GM23338 (cell line): Measurements from ENCODE around the gene SPAG16. TPM values are rescaled to one million over a fixed set of nuclear protein-coding genes. Genes with fewer than 3 reads are reported as not detected.

ENCODE experiments used
- ATAC-seq: fragments of 200-7000 bp; cut with Tn5 transposase; 3 replicates; pipeline ENCODE4 v1.9.1; 2020
- DNase-seq: peaks from one replicate; pipeline ENCODE4 v3.0.0-alpha.2; 2015; ENCODE audit warnings: low spot score
- H2AFZ ChIP-seq: fragments of 200-600 bp; sonication (generic); 2 replicates; pipeline ENCODE4 v1.8.0; 2016; ENCODE audit warnings: antibody characterized with exemption, mild to moderate bottlenecking, moderate library complexity
- H3F3A ChIP-seq: fragments of 200-600 bp; sonication (generic); replicated peaks from 2 replicates; pipeline ENCODE4 v1.8.0; 2017; ENCODE audit warnings: antibody characterized with exemption, mixed run types, low read depth
- H3K27ac ChIP-seq: fragments of 200-600 bp; sonication (generic); 2 replicates; pipeline ENCODE4 v1.6.1; 2016; ENCODE audit warnings: low read depth
- H3K27me3 ChIP-seq: fragments of 200-600 bp; sonication (generic); 2 replicates; pipeline ENCODE4 v1.8.0; 2016; ENCODE audit warnings: mild to moderate bottlenecking, mixed run types, moderate library complexity; ENCODE audit not compliant: insufficient read depth
- H3K36me3 ChIP-seq: fragments of 200-600 bp; sonication (generic); 2 replicates; pipeline ENCODE4 v1.8.0; 2016; ENCODE audit warnings: mild to moderate bottlenecking; ENCODE audit not compliant: insufficient read depth
- H3K4me1 ChIP-seq: fragments of 200-600 bp; sonication (generic); 2 replicates; pipeline ENCODE4 v1.8.0; 2016; ENCODE audit warnings: mild to moderate bottlenecking, moderate library complexity; ENCODE audit not compliant: insufficient read depth
- H3K4me2 ChIP-seq: fragments of 200-600 bp; sonication (generic); 2 replicates; pipeline ENCODE4 v1.7.1; 2017; ENCODE audit warnings: mixed run types
- H3K4me3 ChIP-seq: fragments of 200-600 bp; sonication (generic); 2 replicates; pipeline ENCODE4 v1.6.1; 2016; ENCODE audit warnings: mixed run types
- H3K79me2 ChIP-seq: fragments of 200-600 bp; sonication (generic); replicated peaks from 2 replicates; pipeline ENCODE4 v1.8.0; 2017; ENCODE audit warnings: mild to moderate bottlenecking; ENCODE audit not compliant: insufficient read depth
- H3K9me2 ChIP-seq: fragments of 200-600 bp; sonication (generic); 2 replicates; pipeline ENCODE4 v1.8.0; 2017; ENCODE audit not compliant: insufficient read depth
- H4K20me1 ChIP-seq: fragments of 200-600 bp; sonication (generic); replicated peaks from 2 replicates; pipeline ENCODE4 v1.8.0; 2017; ENCODE audit warnings: mild to moderate bottlenecking; ENCODE audit not compliant: insufficient read depth
- H3K27ac Mint-ChIP-seq: 2 replicates; pipeline ENCODE4 v1.8.0; 2020; ENCODE audit warnings: inconsistent platforms, mild to moderate bottlenecking, moderate library complexity, mixed read lengths
- H3K27me3 Mint-ChIP-seq: 3 replicates; pipeline ENCODE4 v1.8.0; 2022; ENCODE audit warnings: low read depth, mild to moderate bottlenecking, moderate library complexity, mixed read lengths, inconsistent platforms; ENCODE audit not compliant: insufficient read depth, poor library complexity
- H3K36me3 Mint-ChIP-seq: 3 replicates; pipeline ENCODE4 v1.8.0; 2021; ENCODE audit warnings: low read depth, mild to moderate bottlenecking, inconsistent platforms, moderate library complexity, mixed read lengths
- H3K4me1 Mint-ChIP-seq: 3 replicates; pipeline ENCODE4 v1.8.0; 2020; ENCODE audit warnings: mild to moderate bottlenecking, inconsistent platforms, mixed read lengths
- H3K4me3 Mint-ChIP-seq: 3 replicates; pipeline ENCODE4 v1.8.0; 2021; ENCODE audit warnings: moderate library complexity, mild to moderate bottlenecking, inconsistent platforms, mixed read lengths
- H3K9me3 Mint-ChIP-seq: 3 replicates; pipeline ENCODE4 v1.8.0; 2020; ENCODE audit warnings: moderate library complexity, mild to moderate bottlenecking, inconsistent platforms, mixed read lengths
- EZH2 ChIP-seq: fragments of 200-600 bp; sonication (generic); IDR thresholded peaks from one replicate; pipeline ENCODE4 v1.8.0; 2017; ENCODE audit warnings: antibody characterized with exemption, mild to moderate bottlenecking, low read depth; ENCODE audit not compliant: unreplicated experiment
- NANOG ChIP-seq: IDR thresholded peaks from 2 replicates; pipeline ENCODE4 v1.6.1; 2016; ENCODE audit warnings: antibody characterized with exemption, borderline replicate concordance
- STAT1 ChIP-seq: IDR thresholded peaks from one replicate; pipeline ENCODE4 v1.6.1; 2016; ENCODE audit warnings: antibody characterized with exemption; ENCODE audit not compliant: unreplicated experiment
- polyA plus RNA-seq: library from polyadenylated mRNA; unstranded; fragments of >200 nt; fragmentation: Nextera tagmentation; extraction: Ambion mirVana; gene quantifications from 2 replicates; pipeline ENCODE4 v1.2.1, GENCODE V29; 2016
- total RNA-seq: library from RNA; depleted of rRNA; stranded (reverse); fragments of >200 nt; shearing (Covaris generic); gene quantifications from 2 replicates; pipeline ENCODE4 v1.2.3, GENCODE V29; 2014
- TF ChIP-seq, protein P1 (sequence below): fragments of 250-450 bp; sonication (Bioruptor Pico); IDR thresholded peaks from 2 replicates; pipeline ENCODE4 v1.5.0; 2020; ENCODE audit warnings: mild to moderate bottlenecking, moderate library complexity
- TF ChIP-seq, protein P2 (sequence below): IDR thresholded peaks from 2 replicates; pipeline ENCODE4 v1.6.1; 2016; ENCODE audit warnings: antibody characterized with exemption

SPAG16 gene
- total and polyA plus RNA-seq, 2 experiments from 2014 or later, result 19.7 to 47.8 TPM

DNA sequence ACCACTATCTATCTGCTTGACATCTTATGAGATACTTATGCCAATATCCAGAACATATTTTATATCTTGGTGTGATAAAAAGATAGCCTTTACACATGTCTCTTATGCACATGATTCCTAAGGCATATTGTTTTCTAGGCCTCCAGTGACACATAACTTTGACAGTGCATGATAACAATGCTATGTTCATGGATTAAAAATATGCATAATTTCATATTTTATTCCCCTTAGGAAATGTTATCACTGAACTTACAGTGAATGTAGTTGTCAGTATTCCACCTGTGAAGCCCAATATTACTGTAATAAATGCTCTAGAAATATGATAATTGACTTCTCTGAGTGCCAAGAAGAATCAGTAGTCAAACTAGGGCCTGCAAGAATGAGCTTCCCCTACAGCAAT lies 532.3 kb downstream of the SPAG16 start (continued):
- TF ChIP-seq, protein P1, sequence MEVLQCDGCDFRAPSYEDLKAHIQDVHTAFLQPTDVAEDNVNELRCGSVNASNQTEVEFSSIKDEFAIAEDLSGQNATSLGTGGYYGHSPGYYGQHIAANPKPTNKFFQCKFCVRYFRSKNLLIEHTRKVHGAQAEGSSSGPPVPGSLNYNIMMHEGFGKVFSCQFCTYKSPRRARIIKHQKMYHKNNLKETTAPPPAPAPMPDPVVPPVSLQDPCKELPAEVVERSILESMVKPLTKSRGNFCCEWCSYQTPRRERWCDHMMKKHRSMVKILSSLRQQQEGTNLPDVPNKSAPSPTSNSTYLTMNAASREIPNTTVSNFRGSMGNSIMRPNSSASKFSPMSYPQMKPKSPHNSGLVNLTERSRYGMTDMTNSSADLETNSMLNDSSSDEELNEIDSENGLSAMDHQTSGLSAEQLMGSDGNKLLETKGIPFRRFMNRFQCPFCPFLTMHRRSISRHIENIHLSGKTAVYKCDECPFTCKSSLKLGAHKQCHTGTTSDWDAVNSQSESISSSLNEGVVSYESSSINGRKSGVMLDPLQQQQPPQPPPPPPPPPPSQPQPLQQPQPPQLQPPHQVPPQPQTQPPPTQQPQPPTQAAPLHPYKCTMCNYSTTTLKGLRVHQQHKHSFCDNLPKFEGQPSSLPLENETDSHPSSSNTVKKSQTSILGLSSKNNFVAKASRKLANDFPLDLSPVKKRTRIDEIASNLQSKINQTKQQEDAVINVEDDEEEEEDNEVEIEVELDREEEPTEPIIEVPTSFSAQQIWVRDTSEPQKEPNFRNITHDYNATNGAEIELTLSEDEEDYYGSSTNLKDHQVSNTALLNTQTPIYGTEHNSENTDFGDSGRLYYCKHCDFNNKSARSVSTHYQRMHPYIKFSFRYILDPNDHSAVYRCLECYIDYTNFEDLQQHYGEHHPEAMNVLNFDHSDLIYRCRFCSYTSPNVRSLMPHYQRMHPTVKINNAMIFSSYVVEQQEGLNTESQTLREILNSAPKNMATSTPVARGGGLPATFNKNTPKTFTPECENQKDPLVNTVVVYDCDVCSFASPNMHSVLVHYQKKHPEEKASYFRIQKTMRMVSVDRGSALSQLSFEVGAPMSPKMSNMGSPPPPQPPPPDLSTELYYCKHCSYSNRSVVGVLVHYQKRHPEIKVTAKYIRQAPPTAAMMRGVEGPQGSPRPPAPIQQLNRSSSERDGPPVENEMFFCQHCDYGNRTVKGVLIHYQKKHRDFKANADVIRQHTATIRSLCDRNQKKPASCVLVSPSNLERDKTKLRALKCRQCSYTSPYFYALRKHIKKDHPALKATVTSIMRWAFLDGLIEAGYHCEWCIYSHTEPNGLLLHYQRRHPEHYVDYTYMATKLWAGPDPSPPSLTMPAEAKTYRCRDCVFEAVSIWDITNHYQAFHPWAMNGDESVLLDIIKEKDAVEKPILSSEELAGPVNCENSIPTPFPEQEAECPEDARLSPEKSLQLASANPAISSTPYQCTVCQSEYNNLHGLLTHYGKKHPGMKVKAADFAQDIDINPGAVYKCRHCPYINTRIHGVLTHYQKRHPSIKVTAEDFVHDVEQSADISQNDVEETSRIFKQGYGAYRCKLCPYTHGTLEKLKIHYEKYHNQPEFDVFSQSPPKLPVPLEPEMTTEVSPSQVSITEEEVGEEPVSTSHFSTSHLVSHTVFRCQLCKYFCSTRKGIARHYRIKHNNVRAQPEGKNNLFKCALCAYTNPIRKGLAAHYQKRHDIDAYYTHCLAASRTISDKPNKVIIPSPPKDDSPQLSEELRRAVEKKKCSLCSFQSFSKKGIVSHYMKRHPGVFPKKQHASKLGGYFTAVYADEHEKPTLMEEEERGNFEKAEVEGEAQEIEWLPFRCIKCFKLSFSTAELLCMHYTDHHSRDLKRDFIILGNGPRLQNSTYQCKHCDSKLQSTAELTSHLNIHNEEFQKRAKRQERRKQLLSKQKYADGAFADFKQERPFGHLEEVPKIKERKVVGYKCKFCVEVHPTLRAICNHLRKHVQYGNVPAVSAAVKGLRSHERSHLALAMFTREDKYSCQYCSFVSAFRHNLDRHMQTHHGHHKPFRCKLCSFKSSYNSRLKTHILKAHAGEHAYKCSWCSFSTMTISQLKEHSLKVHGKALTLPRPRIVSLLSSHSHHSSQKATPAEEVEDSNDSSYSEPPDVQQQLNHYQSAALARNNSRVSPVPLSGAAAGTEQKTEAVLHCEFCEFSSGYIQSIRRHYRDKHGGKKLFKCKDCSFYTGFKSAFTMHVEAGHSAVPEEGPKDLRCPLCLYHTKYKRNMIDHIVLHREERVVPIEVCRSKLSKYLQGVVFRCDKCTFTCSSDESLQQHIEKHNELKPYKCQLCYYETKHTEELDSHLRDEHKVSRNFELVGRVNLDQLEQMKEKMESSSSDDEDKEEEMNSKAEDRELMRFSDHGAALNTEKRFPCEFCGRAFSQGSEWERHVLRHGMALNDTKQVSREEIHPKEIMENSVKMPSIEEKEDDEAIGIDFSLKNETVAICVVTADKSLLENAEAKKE, result no peak

DNA sequence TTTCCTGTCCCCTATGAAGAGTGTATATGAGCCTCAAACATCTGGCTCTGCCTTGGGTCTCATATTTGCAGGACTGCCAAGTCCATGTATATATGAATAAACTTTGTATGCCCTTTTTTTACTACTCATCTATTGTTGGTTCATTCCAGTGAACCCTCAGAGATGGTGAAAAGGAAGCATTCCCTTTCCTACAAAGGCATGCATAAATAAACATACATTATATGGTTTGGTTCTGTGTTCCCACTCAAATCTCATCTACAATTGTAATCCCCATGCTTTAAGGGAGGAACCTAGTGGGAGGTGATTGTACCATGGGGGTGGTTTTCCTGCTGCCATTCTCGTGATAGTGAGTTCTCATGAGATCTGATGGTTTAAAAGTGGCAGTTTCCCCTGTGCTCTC lies 534.2 kb downstream of the SPAG16 start:
- Mint-ChIP-seq H3K36me3 (peaks cover 3% of the 10 kb centered on the region; the same call in 2 of the 3 replicates), H3K4me3 (no peak overlapping the region), H3K4me1 (peaks cover 4% of the 10 kb centered on the region; the same call in 1 of the 3 replicates), H3K27ac (no peak overlapping the region), H3K27me3 (peaks cover 3% of the 10 kb centered on the region), H3K9me3 (peaks cover 17% of the 10 kb centered on the region)
- ATAC-seq, result no peak
- Histone ChIP-seq H3K9me2 (0 out of 2 replicates have a peak, but pooled peaks cover 3% of the 10 kb centered on the region), H3K4me2 (no peak overlapping the region), H3K27me3 (no peaks in the 10 kb centered on the region), H3K79me2 (no peaks in the 10 kb centered on the region), H4K20me1 (no peaks in the 10 kb centered on the region), H3K4me1 (no peaks in the 10 kb centered on the region; the same call in 1 of the 2 replicates), H3K36me3 (no peaks in the 10 kb centered on the region), H3K4me3 (no peak overlapping the region), H2AFZ (no peak overlapping the region; the same call in 1 of the 2 replicates), H3K27ac (no peak overlapping the region), H3F3A (no peaks in the 10 kb centered on the region)
- no peak for DNase-seq
- TF ChIP-seq, protein P1, result no peak
- TF ChIP-seq NANOG (no peak), STAT1 (no peak), EZH2 (no peak)
- TF ChIP-seq, protein P2, sequence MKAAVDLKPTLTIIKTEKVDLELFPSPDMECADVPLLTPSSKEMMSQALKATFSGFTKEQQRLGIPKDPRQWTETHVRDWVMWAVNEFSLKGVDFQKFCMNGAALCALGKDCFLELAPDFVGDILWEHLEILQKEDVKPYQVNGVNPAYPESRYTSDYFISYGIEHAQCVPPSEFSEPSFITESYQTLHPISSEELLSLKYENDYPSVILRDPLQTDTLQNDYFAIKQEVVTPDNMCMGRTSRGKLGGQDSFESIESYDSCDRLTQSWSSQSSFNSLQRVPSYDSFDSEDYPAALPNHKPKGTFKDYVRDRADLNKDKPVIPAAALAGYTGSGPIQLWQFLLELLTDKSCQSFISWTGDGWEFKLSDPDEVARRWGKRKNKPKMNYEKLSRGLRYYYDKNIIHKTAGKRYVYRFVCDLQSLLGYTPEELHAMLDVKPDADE, result no peak
